Measurements from ENCODE around the gene INHA. TPM values are rescaled to one million over a fixed set of nuclear protein-coding genes. Genes with fewer than 3 reads are reported as not detected.

The INHA gene
- total and polyA plus RNA-seq, 2 donors = 0.49 TPM; not detected in 1

GRCh38 chr2:219567791-219568361 is 4.2 kb upstream of the INHA start:
- Histone ChIP-seq H3K4me1 (ENCODE audit: insufficient read depth) (no peaks in the 10 kb centered on the region), H3K36me3 (ENCODE audit: insufficient read depth) (no peaks in the 10 kb centered on the region), H3K27ac (ENCODE audit: low read depth) (no peak overlapping the region), H3K4me3 (ENCODE audit: low read depth, low read length) (no peak overlapping the region)
- no peak for DNase-seq (ENCODE audit: extremely low spot score)
- WGBS = 91% methylated on average over 35 of the region's 35 CpGs

- no peaks in the 10 kb centered on the region for H3K36me3 ChIP-seq (ENCODE audit: insufficient read depth)
- H3K27ac ChIP-seq (ENCODE audit: low read depth) = no peak overlapping the region
- H3K4me3 ChIP-seq (ENCODE audit: low read depth, low read length) = no peak overlapping the region
- DNase-seq (ENCODE audit: extremely low spot score) = no peak
- WGBS = 95% methylated on average over 6 of the region's 6 CpGs
- H3K4me1 ChIP-seq (ENCODE audit: insufficient read depth) = no peaks in the 10 kb centered on the region
These were observed 3.1 kb upstream of the INHA start for GRCh38 chr2:219569041-219569440.

DNA sequence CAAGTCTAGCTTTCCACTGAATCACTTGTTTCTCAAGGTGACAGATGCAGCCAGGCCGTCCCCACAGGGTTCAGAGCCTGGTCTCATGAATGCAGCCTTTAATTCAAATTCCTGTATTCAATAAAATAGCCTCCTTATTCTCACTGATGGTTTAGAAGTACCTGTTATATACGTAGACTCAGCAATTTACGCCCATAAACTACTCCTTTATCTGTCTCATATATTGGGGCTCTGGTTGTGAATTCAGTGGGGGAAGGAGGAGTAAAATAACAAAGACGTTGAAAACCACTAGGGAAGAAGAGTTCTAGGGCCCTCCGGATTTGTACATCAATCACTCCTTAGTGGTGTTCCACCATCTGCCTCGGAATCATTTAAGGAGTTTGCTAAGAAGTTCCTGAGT is 2.5 kb upstream of the INHA start:
- no peak overlapping the region for H3K4me3 ChIP-seq (ENCODE audit: low read depth, low read length)
- DNase-seq (ENCODE audit: extremely low spot score) = no peak
- H3K4me1 ChIP-seq (ENCODE audit: insufficient read depth) = no peaks in the 10 kb centered on the region
- no peaks in the 10 kb centered on the region for H3K36me3 ChIP-seq (ENCODE audit: insufficient read depth)
- WGBS = 90% methylated on average over 6 of the region's 6 CpGs
- no peak overlapping the region for H3K27ac ChIP-seq (ENCODE audit: low read depth)

DNA sequence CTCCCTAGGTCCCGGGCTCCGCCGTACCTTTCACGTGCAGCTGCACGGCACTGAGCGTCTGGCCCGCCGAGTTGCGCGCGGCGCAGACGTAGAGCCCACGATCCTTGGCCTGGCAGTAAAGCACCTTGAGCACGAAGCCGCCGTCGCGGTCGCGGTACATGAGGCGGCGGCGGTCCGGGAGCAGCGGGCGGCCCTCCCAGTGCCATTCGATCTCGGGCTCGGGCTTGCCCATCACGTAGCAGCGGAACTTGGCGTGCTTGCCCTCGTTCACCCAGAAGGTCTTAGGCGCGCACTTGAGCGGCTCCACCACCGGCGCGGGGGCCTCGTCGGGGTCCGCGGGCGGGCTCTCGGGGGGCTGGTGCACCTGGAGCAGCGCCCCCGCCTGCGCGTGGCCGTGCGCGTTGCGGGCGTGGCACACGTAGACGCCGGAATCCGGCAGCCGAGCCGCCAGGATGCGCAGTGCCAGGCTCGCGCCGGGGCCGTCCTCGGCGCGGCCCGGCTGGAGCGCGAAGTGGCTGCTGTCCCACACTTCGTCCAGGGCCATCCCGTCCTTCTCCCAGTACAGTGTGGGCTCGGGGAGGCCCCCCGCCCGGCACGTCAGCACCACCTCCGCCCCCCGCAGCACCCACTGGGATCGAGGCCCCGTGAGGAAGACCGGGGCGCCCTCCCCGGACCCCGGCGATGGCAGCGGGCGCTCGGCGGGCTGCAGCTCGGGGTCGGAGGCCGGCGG is 1.8 kb upstream of the INHA start:
- 11% methylated on average over 95 of the region's 95 CpGs for WGBS
- Histone ChIP-seq H3K4me1 (ENCODE audit: insufficient read depth) (no peaks in the 10 kb centered on the region), H3K27ac (ENCODE audit: low read depth) (peak overlapping the region; percentile 46), H3K36me3 (ENCODE audit: insufficient read depth) (no peaks in the 10 kb centered on the region), H3K4me3 (ENCODE audit: low read depth, low read length) (peak overlapping the region; percentile 73)
- no peak for DNase-seq (ENCODE audit: extremely low spot score)

- Histone ChIP-seq H3K4me3 (ENCODE audit: low read depth, low read length) (peak overlapping the region; percentile 73), H3K4me1 (ENCODE audit: insufficient read depth) (no peaks in the 10 kb centered on the region), H3K36me3 (ENCODE audit: insufficient read depth) (no peaks in the 10 kb centered on the region), H3K27ac (ENCODE audit: low read depth) (peak overlapping the region; percentile 46)
- DNase-seq (ENCODE audit: extremely low spot score) = no peak
- WGBS = under 1% methylated on average over 55 of the region's 55 CpGs
These were observed 1.2 kb upstream of the INHA start for GRCh38 chr2:219570924-219571310.

- 8% methylated on average over 42 of the region's 42 CpGs for WGBS
- no peaks in the 10 kb centered on the region for H3K36me3 ChIP-seq (ENCODE audit: insufficient read depth)
- H3K27ac ChIP-seq (ENCODE audit: low read depth) = peak within 1 kb of the TSS; percentile 46
- no peaks in the 10 kb centered on the region for H3K4me1 ChIP-seq (ENCODE audit: insufficient read depth)
- DNase-seq (ENCODE audit: extremely low spot score) = no peak
- H3K4me3 ChIP-seq (ENCODE audit: low read depth, low read length) = peak within 1 kb of the TSS; percentile 73
These were observed 536 bp upstream of the INHA start, which contains the start of gene OBSL1 for GRCh38 chr2:219571311-219572236. Gene OBSL1 (minus strand): TSS chr2:219571539. CDS start chr2:219571232, 307 bp downstream.

DNA sequence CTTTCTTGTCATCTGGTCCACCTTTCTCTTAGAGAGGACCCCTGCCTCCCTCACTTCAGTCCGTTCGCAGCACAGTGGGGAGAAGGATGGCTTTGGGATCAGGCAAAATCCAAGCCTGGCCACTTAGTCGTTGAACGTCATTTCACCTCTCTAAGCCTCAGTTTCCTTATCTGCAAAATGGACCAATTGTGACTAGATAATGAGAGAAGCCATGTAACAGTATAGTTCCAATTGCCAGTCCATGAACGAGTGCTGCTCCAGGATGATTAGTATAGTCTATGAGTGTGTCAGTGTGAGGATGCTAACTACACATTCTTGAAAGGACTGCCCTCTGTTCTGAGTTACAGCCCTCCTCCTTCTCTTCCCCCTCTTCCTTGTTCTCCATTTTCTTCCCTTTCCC is 1.1 kb downstream of the INHA start:
- 83% methylated on average over 5 of the region's 5 CpGs for WGBS
- no peak for DNase-seq (ENCODE audit: extremely low spot score)
- Histone ChIP-seq H3K27ac (ENCODE audit: low read depth) (no peak overlapping the region), H3K4me3 (ENCODE audit: low read depth, low read length) (no peak overlapping the region), H3K36me3 (ENCODE audit: insufficient read depth) (no peaks in the 10 kb centered on the region), H3K4me1 (ENCODE audit: insufficient read depth) (no peaks in the 10 kb centered on the region)

DNA sequence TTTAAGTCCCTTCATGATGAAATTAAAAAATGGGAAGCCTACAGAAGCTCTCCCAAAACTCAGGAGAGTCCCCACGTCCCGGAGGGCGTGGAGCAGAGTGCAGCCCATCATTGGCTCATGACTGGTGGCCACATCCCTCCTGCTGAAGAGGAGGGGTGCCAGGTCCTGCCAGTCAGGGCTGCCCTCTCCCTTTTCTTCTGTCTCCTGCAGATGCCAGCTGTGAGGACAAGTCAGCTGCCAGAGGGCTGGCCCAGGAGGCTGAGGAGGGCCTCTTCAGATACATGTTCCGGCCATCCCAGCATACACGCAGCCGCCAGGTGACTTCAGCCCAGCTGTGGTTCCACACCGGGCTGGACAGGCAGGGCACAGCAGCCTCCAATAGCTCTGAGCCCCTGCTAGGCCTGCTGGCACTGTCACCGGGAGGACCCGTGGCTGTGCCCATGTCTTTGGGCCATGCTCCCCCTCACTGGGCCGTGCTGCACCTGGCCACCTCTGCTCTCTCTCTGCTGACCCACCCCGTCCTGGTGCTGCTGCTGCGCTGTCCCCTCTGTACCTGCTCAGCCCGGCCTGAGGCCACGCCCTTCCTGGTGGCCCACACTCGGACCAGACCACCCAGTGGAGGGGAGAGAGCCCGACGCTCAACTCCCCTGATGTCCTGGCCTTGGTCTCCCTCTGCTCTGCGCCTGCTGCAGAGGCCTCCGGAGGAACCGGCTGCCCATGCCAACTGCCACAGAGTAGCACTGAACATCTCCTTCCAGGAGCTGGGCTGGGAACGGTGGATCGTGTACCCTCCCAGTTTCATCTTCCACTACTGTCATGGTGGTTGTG is 2.6 kb downstream of the INHA start:
- 81% methylated on average over 22 of the region's 22 CpGs for WGBS
- no peak for DNase-seq (ENCODE audit: extremely low spot score)
- Histone ChIP-seq H3K4me1 (ENCODE audit: insufficient read depth) (no peaks in the 10 kb centered on the region), H3K4me3 (ENCODE audit: low read depth, low read length) (no peak overlapping the region), H3K27ac (ENCODE audit: low read depth) (no peak overlapping the region), H3K36me3 (ENCODE audit: insufficient read depth) (no peaks in the 10 kb centered on the region)

- no peak overlapping the region for H3K27ac ChIP-seq (ENCODE audit: low read depth)
- 88% methylated on average over 6 of the region's 6 CpGs for WGBS
- H3K36me3 ChIP-seq (ENCODE audit: insufficient read depth) = no peaks in the 10 kb centered on the region
- no peak for DNase-seq (ENCODE audit: extremely low spot score)
- no peaks in the 10 kb centered on the region for H3K4me1 ChIP-seq (ENCODE audit: insufficient read depth)
- H3K4me3 ChIP-seq (ENCODE audit: low read depth, low read length) = no peak overlapping the region
These were observed 3.7 kb downstream of the INHA start for GRCh38 chr2:219575566-219576504.

DNA sequence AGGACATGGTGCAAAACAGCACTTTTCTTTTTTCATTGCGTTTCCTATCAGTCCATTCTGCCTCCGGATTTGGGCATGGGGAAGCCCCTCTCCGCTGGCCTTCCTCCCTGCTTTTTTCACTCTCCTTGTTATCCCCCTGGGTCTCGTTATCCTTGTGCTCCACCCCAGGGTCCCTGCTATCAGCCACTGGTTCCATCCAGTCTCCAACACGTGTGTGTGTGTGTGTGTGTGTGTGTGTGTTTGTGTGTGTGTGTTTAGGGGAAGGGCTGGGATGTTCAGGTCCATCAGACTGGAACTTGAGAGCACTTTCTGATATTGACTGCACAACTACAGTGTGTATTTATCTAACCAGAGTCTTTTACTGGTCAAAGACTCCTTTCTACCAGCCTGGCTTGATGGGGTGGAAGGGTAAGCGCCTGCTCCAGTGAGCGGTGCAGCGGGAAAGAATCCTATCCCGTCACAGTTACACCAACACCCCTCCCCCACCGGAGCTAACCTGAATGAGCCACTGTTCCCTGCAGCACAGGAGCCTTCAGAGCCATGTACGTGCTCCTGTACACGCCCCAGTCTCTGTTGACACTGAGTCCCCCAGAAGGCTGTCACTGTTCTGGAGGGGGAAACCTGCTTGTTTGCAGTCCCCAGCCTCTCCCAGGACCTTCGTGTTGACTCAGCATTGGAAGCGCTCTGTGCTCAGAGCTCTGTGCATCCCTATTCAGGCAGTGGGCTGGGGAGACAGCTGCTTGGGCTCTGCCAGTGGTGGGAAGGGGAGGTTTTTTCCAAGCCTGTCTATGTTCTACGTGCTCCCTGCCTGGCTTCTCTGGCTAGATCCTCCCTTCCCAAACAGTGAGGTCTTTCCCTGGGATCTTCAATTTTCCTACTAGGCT is 4.6 kb downstream of the INHA start:
- peak; percentile 59 for DNase-seq (ENCODE audit: extremely low spot score)

DNA sequence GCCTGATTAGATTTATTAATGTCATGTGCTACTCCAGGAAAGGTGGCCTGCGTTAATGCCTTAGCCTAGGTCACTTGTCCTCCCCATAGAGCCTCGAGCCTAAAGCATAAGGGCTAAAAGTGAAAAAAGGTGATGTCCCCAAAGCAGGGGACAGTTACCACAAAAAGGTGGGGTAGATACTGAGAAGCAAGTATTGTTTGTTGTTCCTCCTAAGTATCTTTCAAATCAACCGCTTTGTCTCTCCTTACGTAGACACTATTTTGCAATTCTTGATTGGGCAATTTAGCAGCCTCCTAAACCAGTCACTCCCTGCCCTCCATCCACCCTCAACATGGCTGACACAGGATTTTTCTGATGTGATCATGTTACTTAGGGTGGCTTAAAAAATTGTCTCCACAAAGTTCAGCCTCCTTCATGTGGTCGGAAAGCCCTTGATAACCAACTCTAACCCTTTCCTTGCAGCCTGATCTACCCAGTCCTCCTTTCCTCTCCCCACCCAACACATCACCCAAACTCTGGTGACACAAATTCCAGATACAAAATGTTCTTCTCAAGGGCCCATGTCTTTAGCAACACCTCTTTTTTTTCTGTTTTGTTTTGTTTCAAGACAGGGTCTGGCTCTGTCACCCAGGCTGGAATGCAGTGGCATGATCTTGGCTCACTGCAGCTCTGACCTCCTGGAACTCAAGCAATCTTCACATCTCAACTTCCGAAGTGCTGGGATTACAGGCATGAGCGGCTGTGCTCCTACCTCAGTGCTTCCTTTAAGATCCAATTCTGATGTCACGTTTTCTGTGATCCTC is 6.9 kb downstream of the INHA start:
- WGBS = 68% methylated on average over 8 of the region's 8 CpGs
- Histone ChIP-seq H3K4me3 (ENCODE audit: low read depth, low read length) (no peak overlapping the region), H3K4me1 (ENCODE audit: insufficient read depth) (no peaks in the 10 kb centered on the region), H3K36me3 (ENCODE audit: insufficient read depth) (no peaks in the 10 kb centered on the region), H3K27ac (ENCODE audit: low read depth) (no peak overlapping the region)
- no peak for DNase-seq (ENCODE audit: extremely low spot score)

More for the DNA sequence above, 4.6 kb downstream of the INHA start:
- WGBS = 22% methylated on average over 15 of the region's 15 CpGs
- H3K27ac ChIP-seq (ENCODE audit: low read depth) = no peak overlapping the region
- no peak overlapping the region for H3K4me3 ChIP-seq (ENCODE audit: low read depth, low read length)
- no peaks in the 10 kb centered on the region for H3K36me3 ChIP-seq (ENCODE audit: insufficient read depth)
- no peaks in the 10 kb centered on the region for H3K4me1 ChIP-seq (ENCODE audit: insufficient read depth)

All from urinary bladder (tissue), 4 donors.